Chondrocyte (in vitro differentiated cells): Measurements from ENCODE around the gene KLK11. TPM values are rescaled to one million over a fixed set of nuclear protein-coding genes. Genes with fewer than 3 reads are reported as not detected.

Source experiments
- DNase-seq: peaks from one replicate; pipeline ENCODE4 v3.0.0; 2021; ENCODE audit warnings: mixed read lengths, low spot score
- H3K27ac Mint-ChIP-seq: one replicate; pipeline ENCODE4 v1.8.0; 2021; ENCODE audit warnings: mild to moderate bottlenecking, moderate library complexity, mixed read lengths; ENCODE audit not compliant: unreplicated experiment
- H3K27me3 Mint-ChIP-seq: 2 replicates; pipeline ENCODE4 v1.8.0; 2021; ENCODE audit warnings: low read depth, mixed read lengths
- H3K36me3 Mint-ChIP-seq: 2 replicates; pipeline ENCODE4 v1.8.0; 2021; ENCODE audit warnings: low read depth, mixed read lengths
- H3K4me1 Mint-ChIP-seq: 2 replicates; pipeline ENCODE4 v1.8.0; 2021; ENCODE audit warnings: low read depth, mild to moderate bottlenecking, mixed read lengths
- H3K4me3 Mint-ChIP-seq: one replicate; pipeline ENCODE4 v1.8.0; 2021; ENCODE audit warnings: mild to moderate bottlenecking, moderate library complexity, mixed read lengths; ENCODE audit not compliant: unreplicated experiment
- H3K9me3 Mint-ChIP-seq: 2 replicates; pipeline ENCODE4 v1.8.0; 2021; ENCODE audit warnings: low read depth, mixed read lengths
- CTCF ChIP-seq: fragments of 200-600 bp; sonication (generic); IDR thresholded peaks from 2 replicates; pipeline ENCODE4 v1.5.0; 2021; ENCODE audit warnings: antibody characterized with exemption, mild to moderate bottlenecking, moderate library complexity
- total RNA-seq: library from RNA; stranded (reverse); gene quantifications from 3 replicates; pipeline ENCODE4 v1.2.1, GENCODE V29; 2021

The KLK11 gene
- total RNA-seq, 1 donor from 2014 or later, result not detected

GRCh38 chr19:51059715-51060114 lies 33.3 kb upstream of the KLK11 start:
- H3K4me1 Mint-ChIP-seq, result no peaks in the 10 kb centered on the region
- no peak overlapping the region for H3K27ac Mint-ChIP-seq
- peaks cover 7% of the 10 kb centered on the region for H3K9me3 Mint-ChIP-seq
- no peak overlapping the region for H3K4me3 Mint-ChIP-seq
- H3K27me3 Mint-ChIP-seq, result peaks cover 11% of the 10 kb centered on the region
- DNase-seq, result no peak
- H3K36me3 Mint-ChIP-seq, result no peaks in the 10 kb centered on the region
- no peak for TF ChIP-seq CTCF

GRCh38 chr19:51055866-51056265 lies 29.4 kb upstream of the KLK11 start:
- H3K9me3 Mint-ChIP-seq, result peaks cover 3% of the 10 kb centered on the region
- no peaks in the 10 kb centered on the region for H3K36me3 Mint-ChIP-seq
- no peak for DNase-seq
- H3K4me3 Mint-ChIP-seq, result no peak overlapping the region
- no peaks in the 10 kb centered on the region for H3K4me1 Mint-ChIP-seq
- peaks cover 22% of the 10 kb centered on the region for H3K27me3 Mint-ChIP-seq
- H3K27ac Mint-ChIP-seq, result no peak overlapping the region
- TF ChIP-seq CTCF, result no peak

GRCh38 chr19:51047031-51047335 lies 20.6 kb upstream of the KLK11 start:
- no peak for DNase-seq
- H3K36me3 Mint-ChIP-seq, result no peaks in the 10 kb centered on the region
- peaks cover 4% of the 10 kb centered on the region for H3K27me3 Mint-ChIP-seq
- H3K4me3 Mint-ChIP-seq, result no peak overlapping the region
- no peak for TF ChIP-seq CTCF
- no peaks in the 10 kb centered on the region for H3K4me1 Mint-ChIP-seq
- no peak overlapping the region for H3K27ac Mint-ChIP-seq
- H3K9me3 Mint-ChIP-seq, result peaks cover 4% of the 10 kb centered on the region

- H3K36me3 Mint-ChIP-seq, result no peaks in the 10 kb centered on the region
- H3K4me1 Mint-ChIP-seq, result no peaks in the 10 kb centered on the region
- no peak for TF ChIP-seq CTCF
- H3K27me3 Mint-ChIP-seq, result peaks cover 4% of the 10 kb centered on the region
- H3K9me3 Mint-ChIP-seq, result peaks cover 7% of the 10 kb centered on the region
- DNase-seq, result no peak
- H3K27ac Mint-ChIP-seq, result no peak overlapping the region
- H3K4me3 Mint-ChIP-seq, result no peak overlapping the region
Measured at GRCh38 chr19:51044327-51044726, 17.9 kb upstream of the KLK11 start.

GRCh38 chr19:51043497-51043896 lies 17.1 kb upstream of the KLK11 start:
- H3K4me3 Mint-ChIP-seq, result no peak overlapping the region
- H3K27ac Mint-ChIP-seq, result no peak overlapping the region
- peaks cover 4% of the 10 kb centered on the region for H3K27me3 Mint-ChIP-seq
- H3K36me3 Mint-ChIP-seq, result no peaks in the 10 kb centered on the region
- peaks cover 3% of the 10 kb centered on the region for H3K9me3 Mint-ChIP-seq
- no peak for DNase-seq
- no peaks in the 10 kb centered on the region for H3K4me1 Mint-ChIP-seq
- TF ChIP-seq CTCF, result no peak
